HCEC 1CT (cell line): Measurements from ENCODE around the gene OLFM2.
"Not testable (repeated sequence)": the region's sequence is repeated elsewhere in the genome, so short reads cannot be mapped to it uniquely, and the experiment has no call there.

ENCODE experiments used
- DNase-seq: peaks from one replicate; pipeline ENCODE4 v3.0.0-alpha.2; 2017

OLFM2 gene

GRCh38 chr19:9941231-9941630 lies 4.9 kb upstream of the OLFM2 start:
- peak; percentile 42 for DNase-seq

- peak; percentile 67 for DNase-seq
These were observed 4.5 kb upstream of the OLFM2 start for GRCh38 chr19:9940778-9941177.

- peak; percentile 18 for DNase-seq
These were observed 3.1 kb upstream of the OLFM2 start for GRCh38 chr19:9939301-9939913.

GRCh38 chr19:9937001-9937411 lies 691 bp upstream of the OLFM2 start:
- DNase-seq = no peak

GRCh38 chr19:9935506-9936325 lies 599 bp downstream of the OLFM2 start:
- no peak for DNase-seq

- peak; percentile 50 for DNase-seq
These were observed 2.0 kb downstream of the OLFM2 start for GRCh38 chr19:9934132-9934950.

- DNase-seq = no peak
These were observed 3.5 kb downstream of the OLFM2 start for GRCh38 chr19:9932835-9933234.

GRCh38 chr19:9931629-9932028 lies 4.7 kb downstream of the OLFM2 start:
- DNase-seq = no peak

GRCh38 chr19:9923440-9923839 lies 12.9 kb downstream of the OLFM2 start:
- no peak for DNase-seq

GRCh38 chr19:9922782-9923379 lies 13.4 kb downstream of the OLFM2 start:
- not testable (repeated sequence) for DNase-seq

GRCh38 chr19:9917321-9917720 lies 19.0 kb downstream of the OLFM2 start:
- DNase-seq = peak; percentile 53

GRCh38 chr19:9916719-9917118 lies 19.6 kb downstream of the OLFM2 start:
- no peak for DNase-seq

GRCh38 chr19:9914315-9915207 lies 21.8 kb downstream of the OLFM2 start:
- DNase-seq = peak; percentile 79

GRCh38 chr19:9914001-9914314 lies 22.4 kb downstream of the OLFM2 start:
- DNase-seq = no peak

GRCh38 chr19:9913237-9914000 lies 22.9 kb downstream of the OLFM2 start:
- no peak for DNase-seq

- DNase-seq = no peak
These were observed 23.6 kb downstream of the OLFM2 start for GRCh38 chr19:9912551-9913236.

- no peak for DNase-seq
These were observed 24.7 kb downstream of the OLFM2 start for GRCh38 chr19:9911524-9912185.

GRCh38 chr19:9910625-9911024 lies 25.7 kb downstream of the OLFM2 start:
- no peak for DNase-seq

- no peak for DNase-seq
These were observed 27.1 kb downstream of the OLFM2 start for GRCh38 chr19:9909251-9909650.

- DNase-seq = no peak
These were observed 29.7 kb downstream of the OLFM2 start for GRCh38 chr19:9906475-9907087.
